BLaER1 treated with 17β-estradiol and CSF1 and Interleukin-3, amounts not matched to agents 10 nM and 100 nM (cell line): ENCODE measurements around the gene UNC5C.
A peak's percentile ranks its signal among the peaks of the same experiment; 100 is the strongest.

Source experiments
- H3K27ac ChIP-seq, 11 experiments: shearing (Covaris generic); formaldehyde crosslinking; 2 replicates each; pipeline ENCODE4 v1.8.1; 2022
- H3K27me3 ChIP-seq, 11 experiments: shearing (Covaris generic); formaldehyde crosslinking; 2 replicates each; pipeline ENCODE4 v1.8.1; 2022
- H3K36me3 ChIP-seq, 11 experiments: shearing (Covaris generic); formaldehyde crosslinking; 2 replicates each; pipeline ENCODE4 v1.8.1; 2022
- H3K4me1 ChIP-seq, 10 experiments: shearing (Covaris generic); formaldehyde crosslinking; 2 replicates each; pipeline ENCODE4 v1.8.1; 2022
- H3K4me2 ChIP-seq, 11 experiments: shearing (Covaris generic); formaldehyde crosslinking; 2 replicates each; pipeline ENCODE4 v1.8.1; 2022
- H3K4me3 ChIP-seq, 10 experiments: shearing (Covaris generic); formaldehyde crosslinking; 2 replicates each; pipeline ENCODE4 v1.8.1; 2022
- H3K9ac ChIP-seq, 11 experiments: shearing (Covaris generic); formaldehyde crosslinking; 2 replicates each; pipeline ENCODE4 v1.8.1; 2022
- H3K9me3 ChIP-seq, 11 experiments: shearing (Covaris generic); formaldehyde crosslinking; replicated peaks in 1 of 11; 2 replicates each; pipeline ENCODE4 v1.8.1; 2022
- H4K20me1 ChIP-seq, 11 experiments: shearing (Covaris generic); formaldehyde crosslinking; 2 replicates each; pipeline ENCODE4 v1.8.1; 2022
- Cebpa-rat ChIP-seq, 11 experiments: shearing (Covaris generic); IDR thresholded peaks; 2 replicates each; pipeline ENCODE4 v1.8.1; 2022

Gene UNC5C

GRCh38 chr4:95288552-95288951 is 260.2 kb downstream of the UNC5C start:
- no peak overlapping the region for H3K27ac ChIP-seq
- H3K36me3 ChIP-seq: no peaks in the 10 kb centered on the region
- H4K20me1 ChIP-seq: no peaks in the 10 kb centered on the region
- no peaks in the 10 kb centered on the region; a peak in 1 of 22 replicates for H3K9me3 ChIP-seq
- H3K4me2 ChIP-seq: peak overlapping the region in 4 of 11 experiments; percentile 5 to 59 (median 46); a peak in 5 of 22 replicates
- H3K9ac ChIP-seq: no peak overlapping the region
- H3K27me3 ChIP-seq: no peaks in the 10 kb centered on the region
- no peak for TF ChIP-seq Cebpa-rat (IDR thresholded peaks at IDR 0.05)
- H3K4me1 ChIP-seq: peaks cover 8 to 44% (median 21%) of the 10 kb centered on the region in 10 experiments
- H3K4me3 ChIP-seq: no peak overlapping the region

DNA sequence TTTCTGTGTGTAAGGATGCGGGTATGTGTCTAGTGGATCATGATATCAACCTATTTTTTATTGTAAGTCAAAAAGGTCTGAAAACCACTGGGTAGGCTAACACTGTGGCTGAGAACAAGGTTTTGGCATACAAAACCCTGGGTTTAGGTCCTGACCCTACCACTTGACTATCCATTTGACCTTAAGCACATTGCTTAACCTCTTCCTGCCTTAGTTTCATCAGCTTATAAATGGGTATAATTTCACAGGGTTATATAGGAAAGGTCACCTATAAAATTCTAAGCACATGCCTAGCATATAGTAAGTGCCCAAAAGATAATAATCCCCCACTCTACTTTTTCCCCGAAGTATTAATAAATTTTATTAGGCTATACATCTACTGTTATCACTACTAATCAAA is 263.0 kb downstream of the UNC5C start:
- Histone ChIP-seq H3K27me3 (no peaks in the 10 kb centered on the region), H3K4me1 (peaks cover 0 to 24% (median 8%) of the 10 kb centered on the region in 10 experiments; a peak in 12 of 20 replicates), H3K36me3 (no peaks in the 10 kb centered on the region), H4K20me1 (no peaks in the 10 kb centered on the region), H3K27ac (no peak overlapping the region), H3K4me2 (no peak overlapping the region), H3K9me3 (no peaks in the 10 kb centered on the region; a peak in 1 of 22 replicates), H3K9ac (no peak overlapping the region), H3K4me3 (no peak overlapping the region)
- TF ChIP-seq Cebpa-rat (IDR thresholded peaks at IDR 0.05): no peak

- no peak for TF ChIP-seq Cebpa-rat (IDR thresholded peaks at IDR 0.05)
- H3K4me1 ChIP-seq: peaks cover 0 to 13% (median 3%) of the 10 kb centered on the region in 10 experiments; a peak in 11 of 20 replicates
- H3K4me2 ChIP-seq: no peak overlapping the region
- no peaks in the 10 kb centered on the region for H4K20me1 ChIP-seq
- no peak overlapping the region for H3K27ac ChIP-seq
- H3K27me3 ChIP-seq: no peaks in the 10 kb centered on the region
- H3K36me3 ChIP-seq: no peaks in the 10 kb centered on the region
- no peak overlapping the region for H3K9ac ChIP-seq
- no peak overlapping the region for H3K4me3 ChIP-seq
- no peaks in the 10 kb centered on the region; a peak in 1 of 22 replicates for H3K9me3 ChIP-seq
Observed at GRCh38 chr4:95284655-95285054, 264.1 kb downstream of the UNC5C start.

DNA sequence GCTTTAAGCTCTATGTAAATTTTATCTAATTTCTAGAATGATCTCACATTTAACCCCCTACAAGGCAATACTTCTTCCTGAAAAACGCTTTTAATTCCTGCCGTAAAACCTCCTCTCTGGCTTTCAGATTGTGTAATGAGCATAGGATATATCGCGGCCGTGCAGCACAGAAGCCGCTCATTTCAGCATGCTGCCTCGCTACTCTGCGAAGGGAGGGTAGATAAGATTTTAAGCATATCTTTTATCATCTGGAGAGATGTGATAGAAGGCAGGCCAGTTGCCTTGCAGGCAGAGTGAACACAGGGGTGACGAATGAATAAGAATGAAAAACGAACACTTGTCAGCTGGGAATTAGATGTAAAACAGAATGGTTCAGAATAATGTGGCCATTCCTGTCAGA is 265.5 kb downstream of the UNC5C start:
- no peaks in the 10 kb centered on the region for H3K4me1 ChIP-seq
- H3K4me3 ChIP-seq: no peak overlapping the region
- no peak overlapping the region for H3K9ac ChIP-seq
- H4K20me1 ChIP-seq: no peaks in the 10 kb centered on the region
- H3K27me3 ChIP-seq: no peaks in the 10 kb centered on the region
- no peaks in the 10 kb centered on the region; a peak in 1 of 22 replicates for H3K9me3 ChIP-seq
- H3K27ac ChIP-seq: no peak overlapping the region
- H3K36me3 ChIP-seq: no peaks in the 10 kb centered on the region
- TF ChIP-seq Cebpa-rat (IDR thresholded peaks at IDR 0.05): no peak
- H3K4me2 ChIP-seq: no peak overlapping the region

DNA sequence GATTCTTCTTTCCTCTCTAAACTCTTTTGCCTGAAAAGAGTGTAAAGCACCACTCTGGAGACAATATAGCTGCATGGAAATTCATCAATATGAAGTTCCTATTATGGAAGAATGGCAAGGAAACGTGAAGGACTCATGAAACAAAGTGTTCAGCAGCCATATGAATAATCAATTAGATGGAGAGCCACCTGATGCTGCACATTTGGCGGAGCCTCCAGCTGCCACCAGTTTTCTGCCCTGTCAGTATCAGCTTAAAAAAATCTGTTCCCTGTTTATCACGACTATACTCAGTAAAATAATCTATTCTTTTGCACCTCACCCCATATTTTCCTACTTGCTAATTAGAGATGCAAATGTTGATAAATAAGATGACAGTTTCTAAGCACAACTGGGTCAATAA is 276.0 kb downstream of the UNC5C start:
- no peak overlapping the region for H3K9ac ChIP-seq
- H3K4me2 ChIP-seq: no peak overlapping the region
- H3K27me3 ChIP-seq: no peaks in the 10 kb centered on the region
- H3K36me3 ChIP-seq: no peaks in the 10 kb centered on the region
- H3K4me1 ChIP-seq: peaks cover 0 to 11% (median 6%) of the 10 kb centered on the region in 10 experiments; a peak in 9 of 20 replicates
- no peak overlapping the region for H3K27ac ChIP-seq
- no peak for TF ChIP-seq Cebpa-rat (IDR thresholded peaks at IDR 0.05)
- no peak overlapping the region for H3K4me3 ChIP-seq
- no peaks in the 10 kb centered on the region for H4K20me1 ChIP-seq
- no peaks in the 10 kb centered on the region for H3K9me3 ChIP-seq

DNA sequence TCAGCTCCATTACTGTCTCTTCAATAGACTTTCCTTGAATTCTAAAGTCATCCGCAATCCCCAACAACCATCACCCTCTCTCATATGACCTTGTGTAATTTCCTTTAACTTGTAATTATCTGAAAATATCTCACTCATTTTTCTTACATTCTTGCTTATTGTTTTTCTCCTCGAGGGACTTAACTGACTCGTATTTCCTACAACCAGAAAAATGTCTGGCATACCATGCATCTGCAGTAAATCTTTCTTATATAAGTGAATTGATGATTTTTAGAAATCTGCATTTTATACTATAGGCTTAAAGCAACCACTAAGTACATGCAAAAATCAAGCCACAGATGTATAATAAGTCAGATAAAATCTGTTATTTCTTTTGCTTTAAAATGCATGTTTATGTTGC is 276.7 kb downstream of the UNC5C start:
- Histone ChIP-seq H3K27ac (no peak overlapping the region), H4K20me1 (no peaks in the 10 kb centered on the region), H3K36me3 (no peaks in the 10 kb centered on the region), H3K9ac (no peak overlapping the region), H3K4me1 (peaks cover 0 to 11% (median 6%) of the 10 kb centered on the region in 10 experiments; a peak in 9 of 20 replicates), H3K9me3 (no peaks in the 10 kb centered on the region), H3K4me3 (no peak overlapping the region), H3K4me2 (no peak overlapping the region), H3K27me3 (no peaks in the 10 kb centered on the region)
- no peak for TF ChIP-seq Cebpa-rat (IDR thresholded peaks at IDR 0.05)

- peak overlapping the region in 7 of 11 experiments; percentile 7 to 42 (median 27); a peak in 8 of 22 replicates for H3K4me2 ChIP-seq
- no peak overlapping the region for H3K4me3 ChIP-seq
- H3K27me3 ChIP-seq: no peaks in the 10 kb centered on the region
- H3K9ac ChIP-seq: no peak overlapping the region
- peaks cover 0 to 11% (median 6%) of the 10 kb centered on the region in 10 experiments; a peak in 9 of 20 replicates for H3K4me1 ChIP-seq
- no peak for TF ChIP-seq Cebpa-rat (IDR thresholded peaks at IDR 0.05)
- no peaks in the 10 kb centered on the region for H4K20me1 ChIP-seq
- H3K36me3 ChIP-seq: no peaks in the 10 kb centered on the region
- no peaks in the 10 kb centered on the region for H3K9me3 ChIP-seq
- no peak overlapping the region for H3K27ac ChIP-seq
Observed at GRCh38 chr4:95268819-95269565, 279.8 kb downstream of the UNC5C start.

DNA sequence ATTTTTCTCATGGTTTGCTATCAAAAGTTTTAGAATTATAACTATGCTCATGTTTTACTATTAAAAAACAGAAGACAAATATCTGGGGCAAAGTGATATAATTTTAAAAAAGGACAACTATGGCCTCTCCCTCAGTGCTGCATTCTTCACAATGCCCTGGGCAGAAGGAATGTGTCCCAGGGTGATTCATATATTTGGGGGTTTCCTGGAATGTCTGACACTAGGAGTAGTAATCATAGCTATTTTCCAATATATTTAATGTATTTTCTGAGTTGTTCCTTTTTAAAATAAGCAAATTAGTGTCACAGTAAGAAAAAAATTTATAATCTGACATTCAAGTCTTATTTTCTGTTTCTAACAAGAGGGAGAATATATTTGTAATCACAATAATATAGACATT is 281.7 kb downstream of the UNC5C start:
- Histone ChIP-seq H4K20me1 (no peaks in the 10 kb centered on the region), H3K9me3 (no peaks in the 10 kb centered on the region), H3K27ac (no peak overlapping the region), H3K4me1 (peaks cover 0 to 11% (median 6%) of the 10 kb centered on the region in 10 experiments; a peak in 9 of 20 replicates), H3K27me3 (no peaks in the 10 kb centered on the region), H3K4me2 (no peak overlapping the region), H3K4me3 (no peak overlapping the region), H3K36me3 (no peaks in the 10 kb centered on the region), H3K9ac (no peak overlapping the region)
- TF ChIP-seq Cebpa-rat (IDR thresholded peaks at IDR 0.05): no peak

GRCh38 chr4:95265814-95266740 is 282.7 kb downstream of the UNC5C start:
- Histone ChIP-seq H3K27ac (no peak overlapping the region), H3K4me1 (peaks cover 0 to 11% (median 6%) of the 10 kb centered on the region in 10 experiments; a peak in 9 of 20 replicates), H3K27me3 (no peaks in the 10 kb centered on the region), H3K4me3 (no peak overlapping the region), H4K20me1 (no peaks in the 10 kb centered on the region), H3K9me3 (no peaks in the 10 kb centered on the region), H3K36me3 (no peaks in the 10 kb centered on the region), H3K4me2 (no peak overlapping the region), H3K9ac (no peak overlapping the region)
- no peak for TF ChIP-seq Cebpa-rat (IDR thresholded peaks at IDR 0.05)
